CD4-positive, alpha-beta T cell treated with Interleukin-12 subunit alpha and Interleukin-12 subunit beta, for 1 hour (primary cell): ENCODE results near the gene DDX31.

Source experiments
- DNase-seq: peaks from one replicate; pipeline ENCODE4 v3.0.0-alpha.2; 2020

The DDX31 gene

GRCh38 chr9:132592451-132592850 lies 77.3 kb downstream of the DDX31 start:
- DNase-seq = no peak

- no peak for DNase-seq
These were observed 78.0 kb downstream of the DDX31 start for GRCh38 chr9:132591751-132592314.

GRCh38 chr9:132591244-132591643 lies 78.5 kb downstream of the DDX31 start:
- DNase-seq = no peak

GRCh38 chr9:132590318-132591182 lies 79.2 kb downstream of the DDX31 start:
- DNase-seq = no peak

- no peak for DNase-seq
These were observed 79.8 kb downstream of the DDX31 start for GRCh38 chr9:132590037-132590317.

GRCh38 chr9:132589148-132590036 lies 80.4 kb downstream of the DDX31 start:
- no peak for DNase-seq

GRCh38 chr9:132588501-132589147 lies 81.2 kb downstream of the DDX31 start:
- DNase-seq = no peak

GRCh38 chr9:132588098-132588497 lies 81.7 kb downstream of the DDX31 start:
- no peak for DNase-seq

- DNase-seq = no peak
These were observed 82.2 kb downstream of the DDX31 start for GRCh38 chr9:132587592-132587955.

GRCh38 chr9:132586830-132587591 lies 82.8 kb downstream of the DDX31 start:
- DNase-seq = no peak

- DNase-seq = no peak
These were observed 83.6 kb downstream of the DDX31 start for GRCh38 chr9:132585954-132586829.

- no peak for DNase-seq
These were observed 84.9 kb downstream of the DDX31 start for GRCh38 chr9:132584601-132585560.

GRCh38 chr9:132583584-132584304 lies 86.0 kb downstream of the DDX31 start:
- DNase-seq = no peak

GRCh38 chr9:132582786-132583583 lies 86.8 kb downstream of the DDX31 start:
- no peak for DNase-seq

GRCh38 chr9:132582276-132582785 lies 87.5 kb downstream of the DDX31 start, which contains the start of gene BARHL1:
Gene BARHL1, plus strand, starts transcription at chr9:132582606. Its CDS starts 192 bp downstream, at chr9:132582798.
- no peak for DNase-seq

- no peak for DNase-seq
These were observed 90.4 kb downstream of the DDX31 start for GRCh38 chr9:132579427-132579798.

- DNase-seq = no peak
These were observed 91.3 kb downstream of the DDX31 start for GRCh38 chr9:132578367-132578932.

GRCh38 chr9:132577119-132577518 lies 92.7 kb downstream of the DDX31 start:
- DNase-seq = no peak
